GM11168 (cell line): ENCODE measurements around the gene ADGB.

Experiments used
- in situ Hi-C: fragments of 300-500 bp; cut with MboI; formaldehyde crosslinking; loops from one replicate; pipeline ENCODE4 v1.12.0; 2022; ENCODE audit warnings: low sequenced_read_pairs; ENCODE audit not compliant: unreplicated experiment

The ADGB gene

GRCh38 chr6:146620655-146621054 is 21.9 kb downstream of the ADGB start:
- in situ Hi-C loops, result no loop called here

GRCh38 chr6:146628350-146628749 is 29.6 kb downstream of the ADGB start:
- in situ Hi-C loops, result no loop called here

GRCh38 chr6:146634022-146634421 is 35.2 kb downstream of the ADGB start:
- in situ Hi-C loops, result no loop called here

- in situ Hi-C loops, result no loop called here
Observed at GRCh38 chr6:146635165-146635564, 36.4 kb downstream of the ADGB start.

- in situ Hi-C loops, result no loop called here
Observed at GRCh38 chr6:146636481-146636880, 37.7 kb downstream of the ADGB start.

GRCh38 chr6:146642921-146643320 is 44.1 kb downstream of the ADGB start:
- in situ Hi-C loops, result no loop called here

GRCh38 chr6:146650799-146651481 is 52.2 kb downstream of the ADGB start:
- in situ Hi-C loops, result no loop called here

- in situ Hi-C loops, result no loop called here
Observed at GRCh38 chr6:146651482-146651863, 52.7 kb downstream of the ADGB start.

GRCh38 chr6:146657432-146657831 is 58.7 kb downstream of the ADGB start:
- in situ Hi-C loops, result no loop called here

GRCh38 chr6:146664871-146665360 is 66.1 kb downstream of the ADGB start:
- in situ Hi-C loops, result no loop called here

- in situ Hi-C loops, result no loop called here
Observed at GRCh38 chr6:146666909-146667308, 68.1 kb downstream of the ADGB start.

- in situ Hi-C loops, result no loop called here
Observed at GRCh38 chr6:146670161-146670560, 71.4 kb downstream of the ADGB start.

GRCh38 chr6:146673069-146673468 is 74.3 kb downstream of the ADGB start:
- in situ Hi-C loops, result no loop called here

- in situ Hi-C loops, result no loop called here
Observed at GRCh38 chr6:146679386-146679785, 80.6 kb downstream of the ADGB start.

GRCh38 chr6:146682919-146683318 is 84.1 kb downstream of the ADGB start:
- in situ Hi-C loops, result no loop called here

- in situ Hi-C loops, result no loop called here
Observed at GRCh38 chr6:146689806-146690205, 91.0 kb downstream of the ADGB start.

- in situ Hi-C loops, result no loop called here
Observed at GRCh38 chr6:146693342-146693741, 94.6 kb downstream of the ADGB start.

GRCh38 chr6:146697921-146698320 is 99.1 kb downstream of the ADGB start:
- in situ Hi-C loops, result no loop called here

- in situ Hi-C loops, result no loop called here
Observed at GRCh38 chr6:146700078-146700686, 101.4 kb downstream of the ADGB start.

- in situ Hi-C loops, result no loop called here
Observed at GRCh38 chr6:146701632-146702031, 102.9 kb downstream of the ADGB start.

- in situ Hi-C loops, result no loop called here
Observed at GRCh38 chr6:146709036-146709622, 110.4 kb downstream of the ADGB start.

GRCh38 chr6:146719387-146719786 is 120.6 kb downstream of the ADGB start:
- in situ Hi-C loops, result no loop called here
